Stimulated activated CD8-positive, alpha-beta memory T cell treated with anti-CD3 and anti-CD28 coated beads, Interleukin-7, amount 100 ng/mL, for 48 hours (primary cell): ENCODE data around the gene STARD13.

ENCODE experiments used
- DNase-seq, 2 donors: peaks; one replicate each; pipeline ENCODE4 v3.0.0-alpha.2; 2020; ENCODE audit warnings: low read depth in 1 of 2; ENCODE audit errors: extremely low read depth in 1 of 2

STARD13 gene

GRCh38 chr13:33069365-33069764 lies 216.2 kb downstream of the STARD13 start:
- no peak for DNase-seq

GRCh38 chr13:33066329-33066728 lies 219.2 kb downstream of the STARD13 start:
- no peak for DNase-seq

- DNase-seq, result no peak
These were observed 224.7 kb downstream of the STARD13 start for GRCh38 chr13:33060815-33061214.

DNA sequence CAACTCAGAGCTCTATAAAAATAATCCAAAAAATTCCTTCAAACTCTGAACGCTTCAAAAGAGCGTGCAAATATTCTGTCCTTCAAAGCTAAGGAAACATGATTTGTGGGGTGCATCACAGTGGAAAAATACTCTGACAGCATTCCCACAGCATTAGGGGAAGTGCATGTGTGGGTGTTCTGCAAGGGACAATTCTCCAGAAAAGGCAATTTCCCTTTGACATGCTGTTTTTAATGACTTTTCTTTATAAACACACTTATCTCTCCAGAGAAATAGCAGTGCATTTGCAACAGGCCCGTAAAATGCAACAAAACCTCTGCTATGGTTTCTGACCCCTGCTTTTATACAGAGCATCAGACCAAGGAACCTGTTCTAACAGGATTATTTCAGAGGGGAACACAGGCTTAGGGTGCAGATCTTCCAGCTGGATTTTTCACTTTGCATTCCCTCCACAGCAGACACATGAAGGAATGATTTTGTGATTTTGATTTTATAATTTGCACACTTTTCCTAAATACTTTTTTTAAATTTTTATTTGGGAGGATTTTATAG lies 226.7 kb downstream of the STARD13 start:
- no peak for DNase-seq

GRCh38 chr13:33057019-33057780 lies 228.4 kb downstream of the STARD13 start:
- DNase-seq, result no peak

DNA sequence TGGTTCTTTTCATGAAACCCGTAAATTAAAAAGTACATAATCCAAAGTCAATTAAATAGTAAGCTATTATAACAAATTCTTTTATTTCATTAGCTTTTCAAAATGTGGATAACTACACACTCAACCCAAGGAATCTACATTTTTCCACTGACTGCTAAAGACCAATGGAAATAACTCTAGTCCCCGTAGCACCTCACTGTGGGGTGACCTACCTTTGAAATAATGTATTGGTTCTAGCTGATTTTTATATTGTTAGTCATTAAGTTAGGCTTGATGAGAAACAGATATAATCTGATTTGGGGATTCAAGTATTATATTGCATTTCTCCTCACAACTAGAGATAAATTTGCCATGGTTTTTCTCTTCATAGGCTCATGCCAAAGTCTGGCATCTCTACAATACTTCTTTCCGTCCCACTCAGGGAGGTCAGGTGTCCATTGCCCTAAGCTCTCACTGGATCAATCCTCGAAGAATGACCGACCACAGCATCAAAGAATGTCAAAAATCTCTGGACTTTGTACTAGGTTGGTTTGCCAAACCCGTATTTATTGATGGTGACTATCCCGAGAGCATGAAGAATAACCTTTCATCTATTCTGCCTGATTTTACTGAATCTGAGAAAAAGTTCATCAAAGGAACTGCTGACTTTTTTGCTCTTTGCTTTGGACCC lies 232.0 kb downstream of the STARD13 start:
- DNase-seq, result no peak
